Sigmoid colon (tissue), 7 donors: ENCODE results near the gene PISD. TPM values are rescaled to one million over a fixed set of nuclear protein-coding genes. Genes with fewer than 3 reads are reported as not detected.

Experiments
- DNase-seq: peaks from one replicate; pipeline ENCODE4 v3.0.0-alpha.2; 2019
- H3K27ac ChIP-seq, 4 donors: fragments of 200-600 bp; sonication (generic); one replicate each; pipeline ENCODE4 v1.5.1; 2016 to 2019; ENCODE audit warnings: mild to moderate bottlenecking in 1 of 4
- H3K27me3 ChIP-seq, 3 donors: fragments of 200-600 bp; sonication (generic); one replicate each; pipeline ENCODE4 v1.5.1; 2019; ENCODE audit warnings: mild to moderate bottlenecking in 1 of 3
- H3K36me3 ChIP-seq, 4 donors: fragments of 200-600 bp; sonication (generic); one replicate each; pipeline ENCODE4 v1.5.1; 2016 to 2019
- H3K4me1 ChIP-seq, 4 donors: fragments of 200-600 bp; sonication (generic); one replicate each; pipeline ENCODE4 v1.5.1; 2017 to 2019
- H3K4me3 ChIP-seq, 4 donors: fragments of 200-600 bp; sonication (generic); one replicate each; pipeline ENCODE4 v1.5.1; 2017 to 2019; ENCODE audit warnings: mild to moderate bottlenecking in 2 of 4, moderate library complexity in 1 of 4
- H3K9me3 ChIP-seq, 4 donors: fragments of 200-600 bp in 3 of 4; sonication (generic) in 3 of 4; one replicate each; pipeline versions ENCODE4 v1.5.1 to v1.6.1; 2013 to 2019
- CTCF ChIP-seq, 4 experiments: fragments of 450-650 bp in 3 of 4; fragments of 200-600 bp in 1 of 4; IDR thresholded peaks; one replicate each; pipeline ENCODE4 v1.5.1; 2016 to 2019; ENCODE audit warnings: antibody characterized with exemption in 4 of 4, mild to moderate bottlenecking in 3 of 4, moderate library complexity in 2 of 4
- EP300 ChIP-seq, 4 donors: sonication (generic); formaldehyde crosslinking; IDR thresholded peaks; one replicate each; pipeline ENCODE4 v1.6.1; 2017; ENCODE audit warnings: antibody characterized with exemption in 4 of 4
- POLR2A ChIP-seq, 2 donors: fragments of 450-650 bp; IDR thresholded peaks; one replicate each; pipeline ENCODE4 v1.6.1; 2016; ENCODE audit warnings: antibody characterized with exemption in 2 of 2, mild to moderate bottlenecking in 2 of 2, moderate library complexity in 2 of 2
- POLR2AphosphoS5 ChIP-seq, 4 donors: sonication (generic); formaldehyde crosslinking; IDR thresholded peaks; one replicate each; pipeline ENCODE4 v1.6.1; 2017; ENCODE audit warnings: antibody characterized with exemption in 4 of 4
- WGBS, 2 donors: extraction: QIAGEN DNeasy Blood & Tissue Kit; methylation state at CpG; one replicate each; pipeline ENCODE4 v1.1.7; 2013; 5-methylcytosine and 5-hydroxymethylcytosine counted together
- intact Hi-C: fragments of 100-400 bp; cut with DNase I; formaldehyde crosslinking; loops from one replicate; pipeline ENCODE4 v1.15.1; 2023
- polyA plus RNA-seq, 3 donors: library from polyadenylated mRNA; stranded (reverse); fragments of 200-250 nt; gene quantifications; one replicate each; pipeline ENCODE4 v1.2.3, GENCODE V29; 2013
- total RNA-seq, 4 donors: library from RNA; depleted of rRNA; stranded (reverse); fragments of >200 nt; gene quantifications; one replicate each; pipeline ENCODE4 v1.1.0, GENCODE V29; 2016
- donor health status: healthy with polysubstance abuse.
- donor health status: Bipolar disorder and iron deficiency.
- donor health status: healthy.

The PISD gene
- total and polyA plus RNA-seq, 7 donors, result 10.8 to 40.3 (median 18.5) TPM

- Histone ChIP-seq H3K4me3 (peak overlapping the region in 2 of 4 donors; percentile 16 to 35), H3K27me3 (no peaks in the 10 kb centered on the region), H3K36me3 (peaks cover 0 to 7% (median 0%) of the 10 kb centered on the region in 4 donors), H3K4me1 (peaks cover 0 to 11% (median 7%) of the 10 kb centered on the region in 4 donors), H3K27ac (peak overlapping the region; percentile 49 to 56 (median 52)), H3K9me3 (no peaks in the 10 kb centered on the region)
- intact Hi-C loops, result no loop called here
- WGBS, 2 donors, result 55 to 82% methylated on average over 15 of the region's 15 CpGs
- TF ChIP-seq EP300 (IDR thresholded peaks at IDR 0.05), result no peak
- TF ChIP-seq POLR2A (IDR thresholded peaks at IDR 0.05), result no peak
- no peak for TF ChIP-seq CTCF (IDR thresholded peaks at IDR 0.05)
- TF ChIP-seq POLR2AphosphoS5 (IDR thresholded peaks at IDR 0.05), result no peak
- DNase-seq, result no peak
These were observed 24.0 kb downstream of the PISD start for GRCh38 chr22:31637891-31638618.

- Histone ChIP-seq H3K4me1 (peaks cover 0 to 11% (median 8%) of the 10 kb centered on the region in 4 donors), H3K27me3 (no peaks in the 10 kb centered on the region), H3K9me3 (no peaks in the 10 kb centered on the region), H3K27ac (peak overlapping the region; percentile 49 to 56 (median 52)), H3K36me3 (peaks cover 0 to 7% (median 0%) of the 10 kb centered on the region in 4 donors), H3K4me3 (peak overlapping the region in 2 of 4 donors; percentile 16 to 35)
- DNase-seq, result no peak
- intact Hi-C loops, result no loop called here
- TF ChIP-seq POLR2AphosphoS5 (IDR thresholded peaks at IDR 0.05) (no peak), CTCF (IDR thresholded peaks at IDR 0.05) (peak in 1 of 4 experiments; percentile 14)
- 66 to 80% methylated on average over 10 of the region's 10 CpGs for WGBS, 2 donors
These were observed 24.5 kb downstream of the PISD start for GRCh38 chr22:31637447-31637890.

GRCh38 chr22:31635638-31636306 is 26.2 kb downstream of the PISD start:
- Histone ChIP-seq H3K4me1 (peaks cover 0 to 19% (median 19%) of the 10 kb centered on the region in 4 donors), H3K4me3 (no peak overlapping the region), H3K27ac (no peak overlapping the region), H3K36me3 (no peaks in the 10 kb centered on the region), H3K27me3 (no peaks in the 10 kb centered on the region), H3K9me3 (no peaks in the 10 kb centered on the region)
- no peak for DNase-seq
- WGBS, 2 donors, result 58 to 87% methylated on average over 13 of the region's 13 CpGs
- intact Hi-C loops, result no loop called here
- TF ChIP-seq CTCF (IDR thresholded peaks at IDR 0.05), result no peak

- peak overlapping the region in 3 of 4 donors; percentile 68 to 86 (median 81) for H3K4me3 ChIP-seq
- H3K27ac ChIP-seq, result peak overlapping the region; percentile 80 to 91 (median 86)
- intact Hi-C loops, result loop anchor here (2.0 to 5.0 kb wide), 2 partner anchors 71 to 134 kb away; partner anchors contain the start of gene SFI1
- TF ChIP-seq POLR2A (IDR thresholded peaks at IDR 0.05) (no peak), EP300 (IDR thresholded peaks at IDR 0.05) (no peak), CTCF (IDR thresholded peaks at IDR 0.05) (no peak), POLR2AphosphoS5 (IDR thresholded peaks at IDR 0.05) (no peak)
- H3K36me3 ChIP-seq, result no peaks in the 10 kb centered on the region
- no peaks in the 10 kb centered on the region for H3K27me3 ChIP-seq
- peaks cover 0 to 60% (median 52%) of the 10 kb centered on the region in 4 donors for H3K4me1 ChIP-seq
- 87 to 91% methylated on average over 9 of the region's 9 CpGs for WGBS, 2 donors
- no peaks in the 10 kb centered on the region for H3K9me3 ChIP-seq
- DNase-seq, result no peak
These were observed 30.6 kb downstream of the PISD start for GRCh38 chr22:31631436-31631835.
